Measurements from ENCODE around the gene RAVER1. TPM values are rescaled to one million over a fixed set of nuclear protein-coding genes. Genes with fewer than 3 reads are reported as not detected.

Gene RAVER1
- total and polyA plus RNA-seq, 10 of the 15 experiments (the other 5 are each of a cell fraction or from before 2014, with no cell fraction given): 0.03 to 87.0 (median 12.1) TPM

GRCh38 chr19:10320602-10321416 lies 12.5 kb downstream of the RAVER1 start:
- FAIRE-seq: no peak
- POLR2A ChIA-PET: interaction anchor here (0.5 kb wide), 1 partner anchor 487 kb away, joined by 3 read pairs; no protein-coding TSS in a partner anchor
- H3K36me3 ChIP-seq (ENCODE audit: control insufficient read depth in 2 of 2, insufficient read depth in 2 of 2, low read length in 1 of 2): peaks cover 2 to 45% of the 10 kb centered on the region in 2 experiments; a peak in 3 of 4 replicates

GRCh38 chr19:10318807-10319682 lies 14.3 kb downstream of the RAVER1 start:
- BruUV-seq (replicated peaks): no TSS peak
- intact Hi-C loops (cut with micrococcal nuclease; ENCODE audit: unreplicated experiment): no loop called here
- H2AFZ ChIP-seq (ENCODE audit: control insufficient read depth, low read depth, low read length): no peak overlapping the region
- POLR2A ChIA-PET: interaction anchor here (0.6 to 1.0 kb wide), 3 partner anchors 9 to 48 kb away, joined by 3 read pairs; partner anchors contain the start of genes ICAM1 and ZGLP1
- H4K20me1 ChIP-seq (ENCODE audit: control insufficient read depth, insufficient read depth): no peaks in the 10 kb centered on the region
- WGBS (ENCODE audit: insufficient coverage, insufficient replicate concordance, low lambda C conversion rate, missing lambda C conversion rate): 92% methylated on average over 13 of the region's 13 CpGs
- CTCF ChIA-PET: no interaction called here
- no peak for ATAC-seq
- RAD21 ChIA-PET (ENCODE audit: unreplicated experiment): no interaction called here
- H3K36me3 ChIP-seq (ENCODE audit: control insufficient read depth in 2 of 2, insufficient read depth in 2 of 2, low read length in 1 of 2): peaks cover 0 to 39% of the 10 kb centered on the region in 2 experiments; a peak in 3 of 4 replicates
- no peak for FAIRE-seq
- H3K4me3 ChIP-seq: no peak overlapping the region
- no peak overlapping the region for H3K9ac ChIP-seq (ENCODE audit: control insufficient read depth, insufficient read depth, low read length)
- no peaks in the 10 kb centered on the region for H3K27me3 ChIP-seq (replicated peaks in 1 of 2; ENCODE audit: control insufficient read depth in 2 of 2, insufficient read depth in 2 of 2, low read length in 1 of 2)
- peaks cover 6% of the 10 kb centered on the region for H3K79me2 ChIP-seq (ENCODE audit: control insufficient read depth, insufficient read depth, low read length)
- in situ Hi-C loops (cut with MboI): no loop called here
- no peak overlapping the region for H3K27ac ChIP-seq (ENCODE audit: control insufficient read depth, insufficient read depth)
- H3K4me1 ChIP-seq (ENCODE audit: control insufficient read depth, insufficient read depth, low read length): peaks cover 5% of the 10 kb centered on the region
- H3K4me2 ChIP-seq (ENCODE audit: control insufficient read depth, insufficient read depth): no peak overlapping the region
- SMC1A ChIA-PET (ENCODE audit: uncharacterized antibody, unreplicated experiment): no interaction called here
- TF ChIP-seq PML (IDR thresholded peaks at IDR 0.05; ENCODE audit: low read length): no peak
- TF ChIP-seq SRF (IDR thresholded peaks at IDR 0.05; ENCODE audit: low read depth in 2 of 2, low read length in 2 of 2): no peak
- no peak for TF ChIP-seq ZSCAN29 (IDR thresholded peaks at IDR 0.05)
- TF ChIP-seq YBX1 (IDR thresholded peaks at IDR 0.05): no peak
- TF ChIP-seq, protein P1, sequence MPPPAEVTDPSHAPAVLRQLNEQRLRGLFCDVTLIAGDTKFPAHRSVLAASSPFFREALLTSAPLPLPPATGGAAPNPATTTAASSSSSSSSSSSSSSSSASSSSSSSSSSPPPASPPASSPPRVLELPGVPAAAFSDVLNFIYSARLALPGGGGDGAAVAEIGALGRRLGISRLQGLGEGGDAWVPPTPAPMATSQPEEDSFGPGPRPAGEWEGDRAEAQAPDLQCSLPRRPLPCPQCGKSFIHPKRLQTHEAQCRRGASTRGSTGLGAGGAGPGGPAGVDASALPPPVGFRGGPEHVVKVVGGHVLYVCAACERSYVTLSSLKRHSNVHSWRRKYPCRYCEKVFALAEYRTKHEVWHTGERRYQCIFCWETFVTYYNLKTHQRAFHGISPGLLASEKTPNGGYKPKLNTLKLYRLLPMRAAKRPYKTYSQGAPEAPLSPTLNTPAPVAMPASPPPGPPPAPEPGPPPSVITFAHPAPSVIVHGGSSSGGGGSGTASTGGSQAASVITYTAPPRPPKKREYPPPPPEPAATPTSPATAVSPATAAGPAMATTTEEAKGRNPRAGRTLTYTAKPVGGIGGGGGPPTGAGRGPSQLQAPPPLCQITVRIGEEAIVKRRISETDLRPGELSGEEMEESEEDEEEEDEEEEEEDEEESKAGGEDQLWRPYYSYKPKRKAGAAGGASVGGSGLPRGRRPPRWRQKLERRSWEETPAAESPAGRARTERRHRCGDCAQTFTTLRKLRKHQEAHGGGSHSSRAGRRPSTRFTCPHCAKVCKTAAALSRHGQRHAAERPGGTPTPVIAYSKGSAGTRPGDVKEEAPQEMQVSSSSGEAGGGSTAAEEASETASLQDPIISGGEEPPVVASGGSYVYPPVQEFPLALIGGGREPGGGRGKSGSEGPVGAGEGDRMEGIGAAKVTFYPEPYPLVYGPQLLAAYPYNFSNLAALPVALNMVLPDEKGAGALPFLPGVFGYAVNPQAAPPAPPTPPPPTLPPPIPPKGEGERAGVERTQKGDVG (CRISPR knock-in tag; IDR thresholded peaks at IDR 0.05): no peak
- no peak for TF ChIP-seq KAT2A (conservative IDR thresholded peaks at IDR 0.05; ENCODE audit: control insufficient read depth, low read depth, low read length)
- no peak for TF ChIP-seq DPF2 (IDR thresholded peaks at IDR 0.05)
- TF ChIP-seq CHD4 (IDR thresholded peaks at IDR 0.05): no peak
- no peak for TF ChIP-seq BACH1 (IDR thresholded peaks at IDR 0.05; ENCODE audit: borderline replicate concordance)
- TF ChIP-seq STAT1 (conservative IDR thresholded peaks at IDR 0.05): no peak
- no peaks in the 10 kb centered on the region for H3K9me3 ChIP-seq (replicated peaks; ENCODE audit: control insufficient read depth, insufficient read depth, low read length)
- no peak for DNase-seq (ENCODE audit: low read depth, low spot score)

More at GRCh38 chr19:10320602-10321416, 12.5 kb downstream of the RAVER1 start:
- Histone ChIP-seq H3K4me1 (ENCODE audit: control insufficient read depth, insufficient read depth, low read length) (no peaks in the 10 kb centered on the region), H4K20me1 (ENCODE audit: control insufficient read depth, insufficient read depth) (no peaks in the 10 kb centered on the region), H3K27ac (ENCODE audit: control insufficient read depth, insufficient read depth) (no peak overlapping the region), H3K4me3 (no peak overlapping the region), H2AFZ (ENCODE audit: control insufficient read depth, low read depth, low read length) (no peak overlapping the region), H3K79me2 (ENCODE audit: control insufficient read depth, insufficient read depth, low read length) (no peaks in the 10 kb centered on the region), H3K27me3 (replicated peaks in 1 of 2; ENCODE audit: control insufficient read depth in 2 of 2, insufficient read depth in 2 of 2, low read length in 1 of 2) (no peaks in the 10 kb centered on the region), H3K9ac (ENCODE audit: control insufficient read depth, insufficient read depth, low read length) (no peak overlapping the region), H3K4me2 (ENCODE audit: control insufficient read depth, insufficient read depth) (no peak overlapping the region), H3K9me3 (replicated peaks; ENCODE audit: control insufficient read depth, insufficient read depth, low read length) (no peaks in the 10 kb centered on the region)
- ATAC-seq (no peak), DNase-seq (ENCODE audit: low read depth, low spot score) (no peak)
- ChIA-PET RAD21 (ENCODE audit: unreplicated experiment) (no interaction called here), CTCF (no interaction called here), SMC1A (ENCODE audit: uncharacterized antibody, unreplicated experiment) (no interaction called here)
- 97% methylated on average over 25 of the region's 32 CpGs for WGBS (ENCODE audit: insufficient coverage, insufficient replicate concordance, low lambda C conversion rate, missing lambda C conversion rate)
- BruUV-seq (replicated peaks): no TSS peak
- intact Hi-C loops (cut with micrococcal nuclease; ENCODE audit: unreplicated experiment): no loop called here
- TF ChIP-seq ZNF274 (IDR thresholded peaks at IDR 0.05; ENCODE audit: insufficient read depth, insufficient read length): no peak
- in situ Hi-C loops (cut with MboI): no loop called here

Data from GM12878 (cell line).